Psoas muscle (tissue), 8 donors: ENCODE data around the gene TREM2. TPM values are rescaled to one million over a fixed set of nuclear protein-coding genes. Genes with fewer than 3 reads are reported as not detected.

Experiments used
- ATAC-seq, 4 donors: fragments of 200-7000 bp; cut with Tn5 transposase; one replicate each; pipeline ENCODE4 v1.9.1; 2020; ENCODE audit warnings: moderate library complexity in 3 of 4, mild to moderate bottlenecking in 2 of 4
- DNase-seq, 2 donors: peaks; one replicate each; pipeline ENCODE4 v3.0.0-alpha.2; 2020
- H3K27ac ChIP-seq: fragments of 200-600 bp; one replicate; pipeline ENCODE4 v1.8.0; 2022
- H3K27me3 ChIP-seq, 3 donors: fragments of 200-600 bp in 1 of 3; one replicate each; pipeline versions ENCODE4 v1.6.1 to v1.8.0; 2013 to 2022; ENCODE audit warnings: low read length in 2 of 3, mild to moderate bottlenecking in 2 of 3, moderate library complexity in 1 of 3; ENCODE audit not compliant: insufficient read depth in 3 of 3
- H3K36me3 ChIP-seq, 2 donors: fragments of 200-600 bp in 1 of 2; one replicate each; pipeline versions ENCODE4 v1.6.1 to v1.8.0; 2013 to 2022; ENCODE audit warnings: low read depth in 1 of 2, mild to moderate bottlenecking in 1 of 2, moderate library complexity in 1 of 2; ENCODE audit not compliant: insufficient read depth in 1 of 2
- H3K4me1 ChIP-seq: fragments of 200-600 bp; one replicate; pipeline ENCODE4 v1.8.0; 2022
- H3K4me3 ChIP-seq: fragments of 200-600 bp; one replicate; pipeline ENCODE4 v1.8.0; 2022; ENCODE audit warnings: mild to moderate bottlenecking
- H3K9me3 ChIP-seq: fragments of 200-600 bp; one replicate; pipeline ENCODE4 v1.8.0; 2022
- CTCF ChIP-seq: fragments of 200-600 bp; IDR thresholded peaks from one replicate; pipeline ENCODE4 v1.8.0; 2022; ENCODE audit warnings: antibody characterized with exemption
- WGBS, 3 donors: extraction: QIAGEN DNeasy Blood & Tissue Kit; methylation state at CpG; one replicate each; pipeline versions ENCODE4 v1.1.6 to v1.1.7; 2013; 5-methylcytosine and 5-hydroxymethylcytosine counted together
- intact Hi-C, 2 donors: fragments of 100-400 bp; cut with DNase I; formaldehyde crosslinking; loops; one replicate each; pipeline versions ENCODE4 v1.11.0 to v1.14.2; 2022
- polyA plus RNA-seq, 3 donors: library from polyadenylated mRNA; stranded (reverse); fragments of 200-250 nt; gene quantifications; one replicate each; pipeline ENCODE4 v1.2.3, GENCODE V29; 2013
- total RNA-seq, 4 donors: library from RNA; stranded (reverse); fragmentation: NEBNext Ultra II Directional in 2 of 4; extraction: Animal tissue kit (Norgen Biotek cat#: 25700) in 2 of 4; gene quantifications; one replicate each; pipeline versions ENCODE4 v1.2.1 to v1.2.4, GENCODE V29; 2021 to 2023
- donor health status: healthy with polysubstance abuse.
- donor health status: DM: no; HTN: no; CAD: no; lungs with moderate emphysema.
- donor health status: Bipolar disorder and iron deficiency.
- donor health status: healthy.
- donor health status: DM: yes; HTN: yes; CAD: no.
- donor health status: DM: no; HTN: no; CAD: no.
- donor health status: DM: no; HTN: no; CAD: no.
- donor health status: DM: yes; HTN: yes; CAD: no.

The TREM2 gene
- total and polyA plus RNA-seq, 7 donors: 0.12 to 0.73 (median 0.40) TPM; not detected in 1

GRCh38 chr6:41197234-41197633 lies 34.3 kb upstream of the TREM2 start:
- Histone ChIP-seq H3K27me3 (peaks cover 0 to 2% (median 0%) of the 10 kb centered on the region in 3 donors), H3K27ac (no peak overlapping the region), H3K4me3 (no peak overlapping the region), H3K9me3 (no peaks in the 10 kb centered on the region), H3K36me3 (no peaks in the 10 kb centered on the region), H3K4me1 (no peaks in the 10 kb centered on the region)
- DNase-seq: no peak
- 93 to 95% (median 94%) methylated on average over 3 of the region's 3 CpGs for WGBS, 3 donors
- no peak for TF ChIP-seq CTCF
- intact Hi-C loops: no loop called here
- ATAC-seq: no peak

- H3K4me3 ChIP-seq: no peak overlapping the region
- H3K27ac ChIP-seq: no peak overlapping the region
- no peak for TF ChIP-seq CTCF
- no peak for ATAC-seq
- no peaks in the 10 kb centered on the region for H3K9me3 ChIP-seq
- intact Hi-C loops: no loop called here
- 91 to 95% (median 94%) methylated on average over 3 of the region's 3 CpGs for WGBS, 3 donors
- H3K36me3 ChIP-seq: no peaks in the 10 kb centered on the region
- H3K27me3 ChIP-seq: peaks cover 0 to 4% (median 0%) of the 10 kb centered on the region in 3 donors
- H3K4me1 ChIP-seq: no peaks in the 10 kb centered on the region
- DNase-seq: no peak
Measured at GRCh38 chr6:41194386-41194785, 31.5 kb upstream of the TREM2 start.

- DNase-seq (no peak), ATAC-seq (no peak)
- WGBS, 3 donors: 47 to 57% (median 53%) methylated on average over 5 of the region's 5 CpGs
- no peaks in the 10 kb centered on the region for H3K36me3 ChIP-seq
- no peaks in the 10 kb centered on the region for H3K9me3 ChIP-seq
- H3K4me1 ChIP-seq: no peaks in the 10 kb centered on the region
- no peak overlapping the region for H3K27ac ChIP-seq
- no peak for TF ChIP-seq CTCF
- H3K27me3 ChIP-seq: peaks cover 0 to 4% (median 0%) of the 10 kb centered on the region in 3 donors
- intact Hi-C loops: no loop called here
- H3K4me3 ChIP-seq: no peak overlapping the region
Measured at GRCh38 chr6:41193884-41194283, 31.0 kb upstream of the TREM2 start.

GRCh38 chr6:41193171-41193734 lies 30.3 kb upstream of the TREM2 start:
- Histone ChIP-seq H3K27ac (no peak overlapping the region), H3K27me3 (peaks cover 0 to 6% (median 0%) of the 10 kb centered on the region in 3 donors), H3K4me1 (no peaks in the 10 kb centered on the region), H3K4me3 (no peak overlapping the region), H3K36me3 (no peaks in the 10 kb centered on the region), H3K9me3 (no peaks in the 10 kb centered on the region)
- intact Hi-C loops: no loop called here
- TF ChIP-seq CTCF: no peak
- DNase-seq (no peak), ATAC-seq (no peak)
- WGBS, 3 donors: 58 to 59% (median 58%) methylated on average over 5 of the region's 5 CpGs

- WGBS, 3 donors: 9 to 17% (median 14%) methylated on average over 4 to 6 of the region's 6 CpGs
- Histone ChIP-seq H3K4me3 (no peak overlapping the region), H3K9me3 (no peaks in the 10 kb centered on the region), H3K27me3 (peaks cover 0 to 8% (median 0%) of the 10 kb centered on the region in 3 donors), H3K27ac (no peak overlapping the region), H3K36me3 (no peaks in the 10 kb centered on the region), H3K4me1 (no peaks in the 10 kb centered on the region)
- DNase-seq (no peak), ATAC-seq (no peak)
- TF ChIP-seq CTCF: peak; percentile 20
- intact Hi-C loops: no loop called here
Measured at GRCh38 chr6:41191569-41191968, 28.7 kb upstream of the TREM2 start.
